GM19240 (cell line): Measurements from ENCODE around the gene GPAM.
"Not testable (repeated sequence)": the region's sequence is repeated elsewhere in the genome, so short reads cannot be mapped to it uniquely, and the experiment has no call there.

Source experiments
- DNase-seq: peaks from one replicate; pipeline ENCODE4 v3.0.0; 2011; ENCODE audit warnings: low spot score; ENCODE audit not compliant: insufficient read length

The GPAM gene

DNA sequence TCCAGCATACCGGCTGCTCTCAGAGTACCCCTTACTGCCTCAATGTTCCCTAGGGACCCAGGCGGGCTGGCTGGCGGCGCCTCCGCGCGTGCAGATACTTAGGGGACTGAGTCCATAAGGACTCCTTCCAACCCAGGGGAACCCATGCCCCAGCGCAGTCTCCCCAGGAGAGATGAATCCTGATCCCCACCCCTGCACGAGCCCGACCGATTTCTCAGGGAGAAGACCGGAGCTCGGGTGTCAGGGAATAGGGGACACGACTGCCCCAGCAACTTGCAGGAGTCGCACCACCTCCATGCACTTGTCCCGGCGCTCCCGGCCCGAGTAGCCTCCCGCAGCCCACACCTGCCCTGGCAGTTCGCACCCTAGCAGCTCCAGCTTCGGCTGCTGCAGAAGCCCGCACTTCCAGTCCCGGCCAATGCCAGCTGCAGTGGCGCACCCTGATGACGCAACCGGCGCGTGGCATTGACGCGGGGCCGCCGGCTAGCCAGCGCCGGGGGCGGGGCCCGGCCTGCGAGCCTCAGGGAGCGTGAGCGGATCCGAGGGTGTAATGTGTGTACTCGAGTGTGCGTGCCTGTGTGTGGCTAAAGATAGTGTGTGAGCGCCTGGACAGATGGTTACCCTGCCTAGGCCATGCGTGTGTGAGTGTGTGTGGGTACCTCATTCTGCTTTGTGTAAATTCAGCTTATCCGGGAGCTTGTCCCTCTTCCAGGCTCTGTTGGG is at the start of gene GPAM:
GPAM (minus strand) TSS at position 437 of the 723 bp plus-strand sequence. CDS start 1,981 bp downstream, outside the sequence.
- DNase-seq, result peak; percentile 80

- no peak for DNase-seq
Measured at GRCh38 chr10:112232670-112233069, 49.1 kb upstream of the GPAM start.

DNA sequence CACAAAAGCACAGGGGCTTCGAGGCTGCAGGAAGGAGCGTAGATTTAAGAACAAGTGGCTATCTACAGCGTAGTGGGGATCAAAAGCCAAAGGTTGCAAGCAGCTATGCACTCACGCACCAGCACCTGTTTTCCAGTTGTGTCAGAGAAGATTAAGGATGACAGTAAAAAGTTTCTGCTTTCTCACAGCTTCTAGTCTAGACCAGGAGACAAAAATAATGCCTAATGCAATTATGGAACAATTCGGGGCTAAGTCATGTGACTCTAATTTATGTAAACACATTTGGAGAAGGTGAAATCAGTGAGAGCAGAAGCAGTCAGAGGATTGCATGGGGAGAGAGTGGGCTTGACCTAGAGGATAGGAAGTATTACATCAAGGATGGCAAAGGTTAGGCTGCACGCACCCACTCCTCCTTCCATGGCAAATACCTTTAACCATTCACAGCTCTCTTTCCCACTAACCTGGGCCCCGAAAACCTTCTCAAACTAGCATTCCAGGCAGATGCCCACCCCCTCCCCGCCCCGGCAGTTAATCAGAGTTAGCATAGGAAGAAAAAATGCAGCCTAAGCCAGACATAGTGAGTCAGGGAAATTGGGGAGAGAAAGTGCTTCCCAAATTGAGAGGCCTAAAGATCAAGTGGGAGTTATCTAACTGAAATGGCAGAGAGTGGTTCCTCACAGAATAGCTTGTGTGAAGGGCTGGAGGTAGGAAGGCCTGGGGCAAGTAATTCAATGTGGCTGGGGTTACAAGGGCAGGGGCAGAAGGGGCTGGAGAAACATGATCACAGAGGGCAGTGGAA is 48.2 kb upstream of the GPAM start:
- DNase-seq, result no peak

DNA sequence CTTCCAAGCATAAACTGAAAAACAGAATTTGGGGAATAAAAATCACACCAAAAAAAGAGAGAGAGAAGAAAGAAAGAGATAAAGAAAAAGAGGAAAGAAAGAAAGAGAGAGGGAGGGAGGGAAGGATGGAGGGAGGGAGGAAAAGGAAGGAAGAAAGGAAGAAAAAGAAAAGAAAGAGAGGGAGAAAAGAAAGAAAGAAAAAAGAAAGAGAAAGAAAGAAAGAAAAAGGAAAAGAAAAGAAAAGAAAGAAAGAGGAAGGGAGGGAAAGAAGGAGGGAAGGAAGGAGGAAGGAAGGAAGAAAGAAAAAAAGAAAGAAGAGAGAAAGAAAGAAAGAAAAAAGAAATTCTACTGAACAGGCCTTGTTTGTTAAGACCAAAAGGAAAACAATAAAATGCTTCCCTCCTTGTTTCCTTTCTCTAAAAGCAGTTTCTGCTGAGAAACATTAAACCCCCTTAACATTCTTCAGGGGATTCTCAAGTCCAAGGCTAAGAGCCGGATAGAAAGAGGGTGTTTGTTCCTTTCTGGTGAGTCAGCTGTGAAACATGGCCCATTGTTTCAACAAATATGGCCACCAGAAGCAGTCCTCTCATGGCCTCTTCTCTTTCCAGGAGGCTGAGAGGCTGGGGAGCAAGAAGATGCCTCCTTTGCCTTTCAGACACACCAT is 46.9 kb upstream of the GPAM start:
- no peak for DNase-seq

DNA sequence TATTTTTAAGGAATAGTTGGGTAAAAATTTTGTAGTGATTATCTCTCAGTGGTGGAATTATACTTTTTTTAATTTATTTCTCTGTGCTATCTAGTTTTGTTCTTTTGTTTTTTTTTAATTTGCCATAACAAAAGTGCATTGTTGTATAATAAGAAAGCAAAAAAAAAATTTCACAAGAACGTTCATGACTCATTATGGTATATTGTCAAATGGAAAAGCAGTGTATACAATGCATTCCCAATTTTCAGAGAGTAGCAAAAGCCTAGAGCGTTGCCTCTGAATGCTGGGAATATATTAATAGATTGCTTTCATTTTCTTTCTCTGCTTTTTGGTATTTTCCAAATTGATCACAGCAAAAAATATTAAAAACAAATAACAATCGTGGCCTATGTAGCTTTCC is 46.3 kb upstream of the GPAM start:
- no peak for DNase-seq

DNA sequence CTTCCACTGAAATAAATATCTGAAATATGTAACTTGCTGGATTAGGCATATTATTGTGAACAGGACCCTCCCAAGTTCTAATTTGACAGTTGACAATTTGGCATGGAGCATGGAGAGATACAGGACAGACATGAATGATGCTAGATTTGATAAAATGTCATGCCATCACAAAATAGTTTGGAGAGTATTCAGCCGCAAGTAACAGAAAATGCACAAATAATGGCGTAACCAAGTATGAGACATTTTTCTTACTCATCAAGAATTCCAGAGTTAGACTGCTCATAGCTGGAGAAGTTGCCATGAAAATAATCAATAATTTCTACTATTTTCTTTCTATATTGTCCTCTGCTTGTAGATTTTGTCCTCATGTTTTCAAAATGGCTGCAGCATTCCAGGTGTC is 45.5 kb upstream of the GPAM start:
- no peak for DNase-seq

GRCh38 chr10:112228366-112229088 is 45.0 kb upstream of the GPAM start:
- not testable (repeated sequence) for DNase-seq

DNA sequence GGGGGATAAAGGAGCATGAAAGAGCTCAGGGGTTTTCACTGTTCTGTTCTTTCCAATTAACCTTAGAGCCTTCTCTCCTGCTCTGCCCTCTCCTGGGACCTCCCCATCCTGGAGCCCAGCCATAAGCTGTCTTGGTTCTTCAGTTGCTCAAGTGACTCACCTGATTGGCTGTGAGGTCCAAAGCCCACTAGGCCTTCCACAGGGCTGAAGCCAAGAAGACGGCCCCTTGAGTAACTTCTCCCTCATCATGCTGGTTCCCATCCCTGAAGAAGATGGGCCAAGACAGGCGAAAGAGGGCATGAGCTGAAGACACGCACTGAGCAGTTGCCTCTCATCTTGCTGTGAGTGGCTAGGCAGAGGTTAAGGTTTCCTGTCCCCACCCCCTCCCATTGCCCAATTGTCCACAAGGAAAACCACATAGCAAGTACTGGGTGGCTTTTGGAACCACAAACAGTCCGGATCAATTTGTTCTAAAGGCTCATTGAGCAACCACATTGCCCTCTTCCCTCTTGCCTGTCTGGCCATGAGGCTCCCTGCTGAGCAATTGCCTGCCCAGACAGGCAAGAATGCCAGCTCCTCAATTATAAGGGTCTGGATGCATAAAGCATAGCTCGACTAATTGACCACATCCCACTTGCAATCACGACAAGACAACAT is 43.9 kb upstream of the GPAM start:
- no peak for DNase-seq

GRCh38 chr10:112226439-112227248 is 43.1 kb upstream of the GPAM start:
- no peak for DNase-seq

DNA sequence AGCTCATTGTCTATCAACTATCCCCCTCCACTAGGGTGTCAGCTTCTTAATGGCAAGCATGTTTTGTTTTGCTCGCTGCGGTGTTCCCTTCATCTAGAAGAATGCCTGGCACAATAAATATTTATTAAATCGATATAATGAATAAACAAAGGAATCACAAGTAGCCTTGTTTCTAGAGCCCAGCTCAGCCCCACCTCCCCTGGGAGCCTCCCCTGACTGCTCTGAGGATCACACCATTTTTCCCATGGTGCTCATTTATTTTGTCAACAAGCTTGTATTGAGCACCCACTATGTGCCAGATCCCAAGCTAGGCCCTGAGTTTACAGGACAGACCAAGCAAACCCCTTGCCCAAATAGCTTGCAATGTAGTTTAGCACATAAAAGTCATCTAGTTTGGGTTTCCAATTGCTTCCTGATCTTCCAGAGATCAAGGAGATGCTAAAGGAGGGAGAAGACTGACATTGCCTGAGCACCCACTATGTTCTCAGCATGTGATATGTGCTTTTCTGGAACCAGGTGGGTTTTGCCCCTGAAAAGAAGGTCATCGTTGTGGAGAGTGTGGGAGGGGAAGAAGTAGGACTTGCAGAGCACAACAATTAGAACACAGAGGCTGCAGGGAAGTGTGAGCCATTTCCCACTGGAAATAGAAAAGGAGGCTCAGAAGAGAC is 42.3 kb upstream of the GPAM start:
- no peak for DNase-seq

GRCh38 chr10:112224933-112225529 is 41.5 kb upstream of the GPAM start:
- no peak for DNase-seq

DNA sequence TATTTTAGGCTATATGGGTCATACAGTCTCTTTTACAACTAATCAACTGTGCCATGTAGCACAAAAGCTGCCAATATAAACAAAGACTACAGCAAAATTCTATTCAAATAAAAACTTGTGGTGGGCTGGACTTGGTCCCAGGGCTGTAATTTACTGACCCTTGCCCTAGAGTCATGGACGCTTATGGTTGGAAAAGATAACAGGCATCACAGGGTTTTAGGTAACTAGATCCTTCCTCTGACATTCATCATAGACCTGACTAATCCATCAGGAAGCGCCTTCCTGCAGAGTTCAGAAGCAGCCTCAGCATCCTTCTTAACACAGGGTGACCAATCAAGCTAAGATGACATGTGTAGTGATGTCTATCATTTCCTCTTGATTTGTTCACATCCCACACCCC is 40.2 kb upstream of the GPAM start:
- DNase-seq, result no peak

- no peak for DNase-seq
Measured at GRCh38 chr10:112222799-112223198, 39.2 kb upstream of the GPAM start.

- no peak for DNase-seq
Measured at GRCh38 chr10:112221545-112221944, 38.0 kb upstream of the GPAM start.

DNA sequence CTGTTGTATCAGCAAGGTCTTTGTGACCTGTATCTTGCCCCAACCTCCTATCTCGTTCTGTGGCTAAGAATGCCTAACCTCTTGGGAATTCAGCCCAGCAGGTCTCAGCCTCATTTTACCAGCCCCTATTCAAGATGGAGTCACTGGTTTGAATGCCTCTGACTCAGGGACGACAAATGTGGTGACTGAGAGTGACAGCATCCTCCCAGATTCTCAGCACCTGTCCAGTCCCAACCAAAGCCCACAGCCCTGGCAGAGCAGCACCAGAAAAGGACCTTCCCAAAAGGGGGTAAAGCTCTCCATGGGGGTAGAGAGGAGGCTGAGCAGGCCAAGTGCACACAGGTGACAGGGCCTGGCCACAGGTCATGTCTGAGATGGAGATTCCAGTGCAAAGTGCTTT is 35.4 kb upstream of the GPAM start:
- no peak for DNase-seq

- no peak for DNase-seq
Measured at GRCh38 chr10:112218036-112218390, 34.4 kb upstream of the GPAM start.

DNA sequence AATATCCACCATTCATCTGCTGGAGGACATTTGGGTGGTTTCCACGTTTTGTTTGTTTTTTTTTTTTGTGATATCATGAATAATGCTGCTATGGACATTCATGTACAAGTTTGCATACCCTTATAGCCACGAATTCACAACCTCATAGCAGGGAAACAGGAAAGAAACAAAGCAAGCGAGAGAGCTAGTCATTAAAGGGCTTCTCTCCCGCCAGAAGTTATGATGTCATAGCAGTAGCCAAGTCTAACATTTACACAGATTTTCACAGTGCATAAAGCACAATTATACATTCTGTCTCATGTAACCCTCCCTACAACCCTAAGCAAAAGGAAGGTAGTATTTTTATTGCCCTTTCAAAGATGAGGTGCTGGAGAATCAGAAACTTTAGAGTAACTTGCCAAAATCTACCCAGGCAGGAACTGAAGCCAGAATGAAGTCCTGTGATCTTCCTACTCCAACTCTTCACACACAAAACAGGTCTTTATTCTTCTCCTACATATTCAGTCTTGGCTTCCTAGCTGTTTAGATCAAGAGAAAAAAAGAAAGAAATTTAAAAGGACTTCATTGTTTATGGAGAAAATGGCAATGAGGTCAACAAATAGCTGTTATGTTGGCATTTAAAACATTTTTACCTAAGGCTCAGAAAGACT is 33.9 kb upstream of the GPAM start:
- no peak for DNase-seq

- DNase-seq, result no peak
Measured at GRCh38 chr10:112216966-112217365, 33.4 kb upstream of the GPAM start.

DNA sequence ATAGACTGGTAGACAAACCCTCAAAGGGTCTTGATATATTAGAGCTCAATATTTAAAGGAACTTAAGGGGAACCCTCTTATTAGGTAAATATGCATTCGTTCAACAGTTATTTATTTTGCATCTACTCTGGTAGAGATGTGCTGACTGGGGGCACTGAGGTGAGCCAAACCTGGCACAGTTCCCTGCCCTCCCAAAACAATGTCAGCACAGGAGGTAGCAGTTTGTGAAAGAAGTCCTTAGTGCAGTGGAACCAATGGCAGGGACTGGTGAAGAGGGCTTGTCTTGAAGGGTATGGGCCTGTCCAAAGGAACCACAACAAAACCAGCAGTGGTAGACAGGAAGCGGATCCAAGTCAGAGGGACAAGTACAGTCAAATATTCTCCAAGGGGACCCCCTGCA is 32.6 kb upstream of the GPAM start:
- DNase-seq, result no peak
